Smooth muscle cell (in vitro differentiated cells): ENCODE results near the gene CA11. TPM values are rescaled to one million over a fixed set of nuclear protein-coding genes. Genes with fewer than 3 reads are reported as not detected.

Experiments
- DNase-seq: peaks from one replicate; lab custom pipeline; 2025; ENCODE audit not compliant: unreplicated experiment; lab: John Stamatoyannopoulos, UW
- H2AFZ ChIP-seq: fragments of 200-600 bp; sonication (generic); 2 replicates; pipeline ENCODE4 v1.6.0; 2016; ENCODE audit warnings: antibody characterized with exemption, low read depth, mild to moderate bottlenecking
- H3F3A ChIP-seq: fragments of 200-600 bp; sonication (generic); 2 replicates; pipeline ENCODE4 v1.6.0; 2017; ENCODE audit warnings: antibody characterized with exemption, low read depth
- H3K27ac ChIP-seq: fragments of 200-600 bp; sonication (generic); 2 replicates; pipeline ENCODE4 v1.5.1; 2016; ENCODE audit warnings: low read depth, mild to moderate bottlenecking
- H3K27me3 ChIP-seq: fragments of 200-600 bp; sonication (generic); 2 replicates; pipeline ENCODE4 v1.6.1; 2016; ENCODE audit warnings: low read depth, mild to moderate bottlenecking
- H3K36me3 ChIP-seq: fragments of 200-600 bp; sonication (generic); 2 replicates; pipeline ENCODE4 v1.5.1; 2016; ENCODE audit warnings: low read depth
- H3K4me1 ChIP-seq: fragments of 200-600 bp; sonication (generic); 2 replicates; pipeline ENCODE4 v1.5.1; 2016; ENCODE audit warnings: low read depth
- H3K4me2 ChIP-seq: fragments of 200-600 bp; sonication (generic); 2 replicates; pipeline ENCODE4 v1.6.0; 2016; ENCODE audit warnings: mild to moderate bottlenecking
- H3K4me3 ChIP-seq: fragments of 200-600 bp; sonication (generic); 2 replicates; pipeline ENCODE4 v1.5.1; 2016; ENCODE audit warnings: mild to moderate bottlenecking
- H3K79me2 ChIP-seq: fragments of 200-600 bp; sonication (generic); 2 replicates; pipeline ENCODE4 v1.6.0; 2016; ENCODE audit warnings: low read depth, mild to moderate bottlenecking
- H3K9ac ChIP-seq: fragments of 200-600 bp; sonication (generic); 2 replicates; pipeline ENCODE4 v1.6.0; 2016; ENCODE audit warnings: low read depth
- H3K9me3 ChIP-seq: fragments of 200-600 bp; sonication (generic); replicated peaks from 2 replicates; pipeline ENCODE4 v1.5.1; 2016; ENCODE audit warnings: low read depth
- H4K20me1 ChIP-seq: fragments of 200-600 bp; sonication (generic); 2 replicates; pipeline ENCODE4 v1.6.0; 2016; ENCODE audit warnings: low read depth
- whole genome bisulfite sequencing: methylation state at CpG from one replicate; pipeline ENCODE4 v1.1.7; 2016; ENCODE audit warnings: low lambda C conversion rate; 5-methylcytosine and 5-hydroxymethylcytosine counted together
- polyA plus RNA-seq: library from polyadenylated mRNA; unstranded; fragments of >200 nt; fragmentation: Nextera tagmentation; extraction: Ambion mirVana; gene quantifications from 2 replicates; pipeline ENCODE4 v1.2.1, GENCODE V29; 2016
- total RNA-seq: library from RNA; depleted of rRNA; stranded (reverse); fragments of >200 nt; gene quantifications from 2 replicates; pipeline ENCODE4 v1.2.3, GENCODE V29; 2014
- TF ChIP-seq, protein P1 (sequence below): fragments of 200-600 bp; sonication (generic); IDR thresholded peaks from 2 replicates; pipeline ENCODE4 v1.5.1; 2017; ENCODE audit warnings: borderline replicate concordance, mild to moderate bottlenecking, antibody characterized with exemption; ENCODE audit not compliant: insufficient read depth, poor library complexity, severe bottlenecking

CA11 gene
- total and polyA plus RNA-seq, 2 experiments from 2014 or later, result 0.09 to 6.9 TPM

DNA sequence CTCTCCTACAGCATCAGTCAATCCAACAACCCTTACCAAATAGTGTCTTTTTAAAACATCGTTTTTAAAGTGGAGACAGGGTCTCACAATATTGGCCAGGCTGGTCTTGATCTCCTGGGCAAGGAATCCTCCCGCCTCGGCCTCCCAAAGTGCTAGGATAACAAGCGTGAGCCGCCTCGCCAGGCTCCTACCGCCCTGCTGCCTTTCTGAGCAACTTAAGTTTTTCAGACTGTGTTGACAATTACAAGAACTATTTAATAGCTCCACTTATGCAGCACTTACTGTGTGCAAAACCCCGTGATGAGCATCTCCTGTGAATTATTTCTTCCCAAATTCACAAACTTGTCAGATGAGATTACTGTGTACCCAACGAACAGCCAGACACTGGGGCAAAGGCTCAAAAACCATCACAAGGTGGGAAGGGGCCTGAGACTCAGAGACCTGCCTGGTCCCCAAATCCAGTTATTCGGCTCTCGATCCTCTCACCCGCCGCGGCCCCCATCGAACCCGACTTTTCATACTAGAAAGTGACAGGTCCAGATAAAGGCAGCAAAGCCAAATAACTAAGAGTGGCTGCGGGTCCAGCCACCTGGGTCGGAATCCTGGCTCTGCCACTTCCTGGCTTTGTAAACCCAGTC is 27.6 kb downstream of the CA11 start:
- Histone ChIP-seq H3K27me3 (no peaks in the 10 kb centered on the region), H3K4me3 (peak overlapping the region; percentile 93), H3K27ac (peak overlapping the region; percentile 79), H3K4me1 (peaks cover 24% of the 10 kb centered on the region), H2AFZ (no peak overlapping the region), H3K79me2 (peaks cover 27% of the 10 kb centered on the region), H3K36me3 (peaks cover 3% of the 10 kb centered on the region), H3K9me3 (no peaks in the 10 kb centered on the region), H3K4me2 (peak overlapping the region; percentile 91), H4K20me1 (peaks cover 41% of the 10 kb centered on the region), H3F3A (peaks cover 21% of the 10 kb centered on the region), H3K9ac (peak overlapping the region; percentile 97)
- no peak for DNase-seq
- TF ChIP-seq, protein P1, sequence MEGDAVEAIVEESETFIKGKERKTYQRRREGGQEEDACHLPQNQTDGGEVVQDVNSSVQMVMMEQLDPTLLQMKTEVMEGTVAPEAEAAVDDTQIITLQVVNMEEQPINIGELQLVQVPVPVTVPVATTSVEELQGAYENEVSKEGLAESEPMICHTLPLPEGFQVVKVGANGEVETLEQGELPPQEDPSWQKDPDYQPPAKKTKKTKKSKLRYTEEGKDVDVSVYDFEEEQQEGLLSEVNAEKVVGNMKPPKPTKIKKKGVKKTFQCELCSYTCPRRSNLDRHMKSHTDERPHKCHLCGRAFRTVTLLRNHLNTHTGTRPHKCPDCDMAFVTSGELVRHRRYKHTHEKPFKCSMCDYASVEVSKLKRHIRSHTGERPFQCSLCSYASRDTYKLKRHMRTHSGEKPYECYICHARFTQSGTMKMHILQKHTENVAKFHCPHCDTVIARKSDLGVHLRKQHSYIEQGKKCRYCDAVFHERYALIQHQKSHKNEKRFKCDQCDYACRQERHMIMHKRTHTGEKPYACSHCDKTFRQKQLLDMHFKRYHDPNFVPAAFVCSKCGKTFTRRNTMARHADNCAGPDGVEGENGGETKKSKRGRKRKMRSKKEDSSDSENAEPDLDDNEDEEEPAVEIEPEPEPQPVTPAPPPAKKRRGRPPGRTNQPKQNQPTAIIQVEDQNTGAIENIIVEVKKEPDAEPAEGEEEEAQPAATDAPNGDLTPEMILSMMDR, result no peak
- WGBS, result 1% methylated on average over 18 of the region's 18 CpGs

DNA sequence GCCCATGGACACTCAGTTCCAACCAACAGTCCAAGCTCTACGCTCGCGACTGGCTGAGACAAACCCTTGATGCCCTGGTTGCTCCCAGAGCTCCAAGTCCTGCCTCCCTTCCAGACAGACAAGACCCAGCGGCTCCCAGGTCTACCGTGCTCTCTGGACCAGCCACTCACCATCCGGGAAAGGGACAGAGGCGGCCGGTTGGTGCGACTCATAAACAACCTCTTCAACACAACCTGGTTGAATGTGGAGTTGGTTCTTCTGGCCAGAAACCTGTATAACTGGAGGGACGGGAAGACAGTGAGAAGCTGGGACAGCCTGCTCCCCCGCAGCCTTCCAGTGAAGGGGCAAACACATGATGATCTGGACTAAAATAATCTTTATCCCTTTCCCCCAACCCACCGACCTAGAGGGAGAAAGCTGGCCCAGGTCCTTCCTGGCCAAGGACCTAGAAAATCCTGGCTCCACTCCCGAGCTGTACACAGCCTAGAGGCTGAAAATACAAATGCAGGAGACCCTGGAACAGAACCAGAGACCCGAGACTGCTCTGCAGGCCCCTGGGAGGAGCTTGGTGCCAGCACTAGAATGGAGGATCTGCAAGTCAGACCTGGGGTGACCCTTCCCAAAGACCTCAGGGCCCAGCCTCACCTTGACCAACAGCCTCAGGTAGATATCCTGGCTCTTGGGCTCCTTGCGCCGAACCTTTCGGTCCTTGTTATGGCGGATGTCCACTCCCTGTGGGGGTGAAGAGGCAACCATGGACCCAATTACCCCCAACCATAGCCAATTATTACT is 28.6 kb downstream of the CA11 start:
- Histone ChIP-seq H3K4me1 (peaks cover 21% of the 10 kb centered on the region), H3K79me2 (peaks cover 27% of the 10 kb centered on the region), H4K20me1 (peaks cover 41% of the 10 kb centered on the region), H3K4me3 (peak overlapping the region; percentile 93), H3K36me3 (peaks cover 3% of the 10 kb centered on the region), H3K9me3 (no peaks in the 10 kb centered on the region), H3K27ac (peak overlapping the region; percentile 79), H3K9ac (peak overlapping the region; percentile 97), H3K4me2 (peak overlapping the region; percentile 91), H3F3A (peaks cover 21% of the 10 kb centered on the region), H2AFZ (no peak overlapping the region), H3K27me3 (no peaks in the 10 kb centered on the region)
- TF ChIP-seq, protein P1, result no peak
- DNase-seq, result no peak
- WGBS, result 85% methylated on average over 18 of the region's 18 CpGs

DNA sequence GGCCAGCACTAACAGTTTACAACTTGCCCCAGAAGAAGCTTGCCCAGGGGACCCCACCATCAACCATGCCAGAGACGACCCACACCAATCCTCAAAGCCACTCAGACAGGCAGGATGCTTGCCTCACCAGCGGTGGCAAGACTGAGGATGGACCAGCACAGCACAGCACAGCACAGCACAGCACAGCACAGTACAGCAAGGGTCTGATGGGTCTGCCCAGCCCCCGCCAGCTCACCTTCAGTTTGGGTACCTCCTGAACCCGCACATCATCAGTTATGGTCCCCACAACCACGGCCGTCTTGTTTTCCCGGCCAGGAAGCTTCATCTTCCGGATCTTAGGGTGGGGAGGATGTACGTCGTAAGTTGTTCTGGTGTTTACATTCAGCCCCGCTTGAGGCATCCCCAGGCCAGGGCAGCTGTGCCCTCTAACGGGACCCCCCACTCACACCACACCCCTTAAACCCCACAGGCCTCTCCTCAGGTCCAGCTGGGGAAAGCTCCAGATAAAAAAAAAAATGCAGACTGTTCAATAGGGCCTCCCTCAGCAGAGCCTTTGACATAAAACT is 29.4 kb downstream of the CA11 start:
- TF ChIP-seq, protein P1, result no peak
- Histone ChIP-seq H3K79me2 (peaks cover 27% of the 10 kb centered on the region), H3F3A (peaks cover 21% of the 10 kb centered on the region), H3K4me2 (peak overlapping the region; percentile 91), H3K4me1 (peaks cover 21% of the 10 kb centered on the region), H3K27me3 (no peaks in the 10 kb centered on the region), H3K9ac (no peak overlapping the region), H3K4me3 (no peak overlapping the region), H2AFZ (no peak overlapping the region), H3K27ac (peak overlapping the region; percentile 79), H3K36me3 (peaks cover 3% of the 10 kb centered on the region), H3K9me3 (no peaks in the 10 kb centered on the region), H4K20me1 (peaks cover 41% of the 10 kb centered on the region)
- DNase-seq, result no peak
- 91% methylated on average over 12 of the region's 12 CpGs for WGBS
